Thyroid gland (tissue), 4 donors: ENCODE data around the gene TBL1XR1.

ENCODE experiments used
- POLR2A ChIP-seq, 2 donors: fragments of 450-650 bp; IDR thresholded peaks; one replicate each; pipeline ENCODE4 v1.6.1; 2017; ENCODE audit warnings: antibody characterized with exemption in 2 of 2, mild to moderate bottlenecking in 2 of 2, moderate library complexity in 1 of 2
- TF ChIP-seq, protein P1 (sequence below), 6 experiments: fragments of 200-600 bp in 3 of 6; fragments of 450-650 bp in 3 of 6; sonication (generic) in 3 of 6; IDR thresholded peaks; one replicate each; pipeline ENCODE4 v1.5.1; 2016 to 2019; ENCODE audit warnings: antibody characterized with exemption in 6 of 6, mild to moderate bottlenecking in 2 of 6, inconsistent platforms in 1 of 6, moderate library complexity in 1 of 6

DNA sequence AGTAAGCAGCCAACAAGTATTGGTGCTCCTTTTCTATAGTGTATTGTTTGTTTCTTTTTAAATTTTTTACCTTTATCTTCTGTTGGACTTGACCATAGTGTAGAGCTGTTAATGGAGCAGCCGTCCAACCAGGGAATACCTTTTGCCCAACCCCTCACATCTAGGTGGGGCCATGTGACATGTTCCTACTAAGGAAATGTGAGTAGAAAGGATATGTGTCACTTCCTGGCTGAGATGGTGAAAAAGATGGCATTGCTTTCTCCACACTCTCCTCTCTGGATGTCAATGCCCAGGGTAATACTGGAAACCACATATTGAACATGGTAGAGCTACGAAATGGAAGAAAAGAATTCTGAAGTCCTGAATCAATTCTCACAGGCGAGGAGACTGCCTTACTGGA, 218.8 kb downstream of the TBL1XR1 start:
- TF ChIP-seq, protein P1, sequence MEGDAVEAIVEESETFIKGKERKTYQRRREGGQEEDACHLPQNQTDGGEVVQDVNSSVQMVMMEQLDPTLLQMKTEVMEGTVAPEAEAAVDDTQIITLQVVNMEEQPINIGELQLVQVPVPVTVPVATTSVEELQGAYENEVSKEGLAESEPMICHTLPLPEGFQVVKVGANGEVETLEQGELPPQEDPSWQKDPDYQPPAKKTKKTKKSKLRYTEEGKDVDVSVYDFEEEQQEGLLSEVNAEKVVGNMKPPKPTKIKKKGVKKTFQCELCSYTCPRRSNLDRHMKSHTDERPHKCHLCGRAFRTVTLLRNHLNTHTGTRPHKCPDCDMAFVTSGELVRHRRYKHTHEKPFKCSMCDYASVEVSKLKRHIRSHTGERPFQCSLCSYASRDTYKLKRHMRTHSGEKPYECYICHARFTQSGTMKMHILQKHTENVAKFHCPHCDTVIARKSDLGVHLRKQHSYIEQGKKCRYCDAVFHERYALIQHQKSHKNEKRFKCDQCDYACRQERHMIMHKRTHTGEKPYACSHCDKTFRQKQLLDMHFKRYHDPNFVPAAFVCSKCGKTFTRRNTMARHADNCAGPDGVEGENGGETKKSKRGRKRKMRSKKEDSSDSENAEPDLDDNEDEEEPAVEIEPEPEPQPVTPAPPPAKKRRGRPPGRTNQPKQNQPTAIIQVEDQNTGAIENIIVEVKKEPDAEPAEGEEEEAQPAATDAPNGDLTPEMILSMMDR (IDR thresholded peaks at IDR 0.05) = no peak
- TF ChIP-seq POLR2A (IDR thresholded peaks at IDR 0.05) = no peak
